SKM-1 treated with dmso at 0.1 percent for 144 hours (cell line): ENCODE measurements around the gene CFAP107.
"Not testable (repeated sequence)": the region's sequence is repeated elsewhere in the genome, so short reads cannot be mapped to it uniquely, and the experiment has no call there.

Source experiments
- DNase-seq: peaks from one replicate; lab custom pipeline; 2025; ENCODE audit not compliant: unreplicated experiment; lab: John Stamatoyannopoulos, UW

Gene CFAP107

GRCh38 chr1:12778061-12778460, 32.1 kb downstream of the CFAP107 start:
- DNase-seq: no peak

GRCh38 chr1:12778907-12779306, 32.9 kb downstream of the CFAP107 start:
- DNase-seq: no peak

GRCh38 chr1:12781488-12781887, 35.5 kb downstream of the CFAP107 start:
- DNase-seq: not testable (repeated sequence)

- not testable (repeated sequence) for DNase-seq
These were observed 37.8 kb downstream of the CFAP107 start for GRCh38 chr1:12783783-12784182.

- DNase-seq: not testable (repeated sequence)
These were observed 38.7 kb downstream of the CFAP107 start for GRCh38 chr1:12784729-12785128.

GRCh38 chr1:12791097-12791496, 45.1 kb downstream of the CFAP107 start, which contains the start of gene PRAMEF1:
PRAMEF1 (plus strand) TSS chr1:12791397; CDS start chr1:12793228, 1,831 bp downstream.
- DNase-seq: not testable (repeated sequence)

GRCh38 chr1:12798911-12799310, 52.9 kb downstream of the CFAP107 start:
- no peak for DNase-seq

- DNase-seq: no peak
These were observed 53.7 kb downstream of the CFAP107 start for GRCh38 chr1:12799730-12800129.

- no peak for DNase-seq
These were observed 63.9 kb downstream of the CFAP107 start for GRCh38 chr1:12809933-12810332.

- DNase-seq: no peak
These were observed 64.8 kb downstream of the CFAP107 start for GRCh38 chr1:12810691-12811408.

- DNase-seq: no peak
These were observed 65.4 kb downstream of the CFAP107 start for GRCh38 chr1:12811409-12811784.
